HCT116 (cell line): Measurements from ENCODE around the gene SNPH.

ENCODE experiments used
- EZH2 ChIP-seq: fragments of 200-600 bp; sonication (generic); IDR thresholded peaks from 2 replicates; pipeline ENCODE4 v1.6.1; 2017; ENCODE audit warnings: antibody characterized with exemption, mixed run types
- POLR2AphosphoS5 ChIP-seq: IDR thresholded peaks from 2 replicates; pipeline ENCODE4 v1.6.1; 2011; ENCODE audit warnings: mild to moderate bottlenecking, low read depth, low read length, moderate library complexity
- RAD21 ChIP-seq: IDR thresholded peaks from 2 replicates; pipeline ENCODE4 v1.6.1; 2012; ENCODE audit warnings: low read depth, mild to moderate bottlenecking
- SIN3A ChIP-seq: IDR thresholded peaks from 2 replicates; pipeline ENCODE4 v1.6.1; 2012; ENCODE audit warnings: low read depth
- SRF ChIP-seq: IDR thresholded peaks from 2 replicates; pipeline ENCODE4 v1.6.1; 2012; ENCODE audit warnings: low read depth
- TF ChIP-seq, protein P1 (sequence below), 3 experiments: fragments of 200-600 bp in 1 of 3; sonication (generic) in 1 of 3; IDR thresholded peaks in 2 of 3; conservative IDR thresholded peaks in 1 of 3; 2 replicates each; pipeline ENCODE4 v1.5.1; 2012 to 2017; ENCODE audit warnings: low read depth in 2 of 3, low read length in 2 of 3, antibody characterized with exemption in 1 of 3, borderline replicate concordance in 1 of 3, control low read depth in 1 of 3, mild to moderate bottlenecking in 1 of 3, mixed read lengths in 1 of 3, mixed run types in 1 of 3, moderate library complexity in 1 of 3; ENCODE audit not compliant: insufficient read depth in 1 of 3
- TF ChIP-seq, protein P2 (sequence below): IDR thresholded peaks from 2 replicates; pipeline ENCODE4 v1.6.1; 2012

DNA sequence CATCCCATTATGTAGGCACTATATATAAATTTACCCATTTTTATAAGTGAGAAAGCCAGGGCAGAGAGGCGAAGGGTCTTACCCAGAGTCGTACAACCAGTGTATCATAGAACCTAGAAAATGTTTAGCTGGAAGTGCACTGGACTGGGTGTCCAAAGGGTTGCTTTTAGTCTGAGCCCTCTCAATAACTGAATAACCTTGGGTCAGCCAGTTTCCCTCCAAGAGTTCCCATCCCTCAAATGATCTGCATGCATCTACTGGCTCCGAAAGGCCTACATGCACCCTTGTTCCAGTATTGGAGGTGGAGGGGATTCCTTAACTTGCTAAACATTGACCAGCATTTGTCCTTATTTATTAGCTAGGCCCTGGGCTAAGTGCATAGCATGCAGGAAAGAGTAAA lies 3.8 kb downstream of the SNPH start:
- TF ChIP-seq, protein P1, sequence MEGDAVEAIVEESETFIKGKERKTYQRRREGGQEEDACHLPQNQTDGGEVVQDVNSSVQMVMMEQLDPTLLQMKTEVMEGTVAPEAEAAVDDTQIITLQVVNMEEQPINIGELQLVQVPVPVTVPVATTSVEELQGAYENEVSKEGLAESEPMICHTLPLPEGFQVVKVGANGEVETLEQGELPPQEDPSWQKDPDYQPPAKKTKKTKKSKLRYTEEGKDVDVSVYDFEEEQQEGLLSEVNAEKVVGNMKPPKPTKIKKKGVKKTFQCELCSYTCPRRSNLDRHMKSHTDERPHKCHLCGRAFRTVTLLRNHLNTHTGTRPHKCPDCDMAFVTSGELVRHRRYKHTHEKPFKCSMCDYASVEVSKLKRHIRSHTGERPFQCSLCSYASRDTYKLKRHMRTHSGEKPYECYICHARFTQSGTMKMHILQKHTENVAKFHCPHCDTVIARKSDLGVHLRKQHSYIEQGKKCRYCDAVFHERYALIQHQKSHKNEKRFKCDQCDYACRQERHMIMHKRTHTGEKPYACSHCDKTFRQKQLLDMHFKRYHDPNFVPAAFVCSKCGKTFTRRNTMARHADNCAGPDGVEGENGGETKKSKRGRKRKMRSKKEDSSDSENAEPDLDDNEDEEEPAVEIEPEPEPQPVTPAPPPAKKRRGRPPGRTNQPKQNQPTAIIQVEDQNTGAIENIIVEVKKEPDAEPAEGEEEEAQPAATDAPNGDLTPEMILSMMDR (IDR thresholded peaks at IDR 0.05 in 2 of 3, conservative IDR thresholded peaks at IDR 0.05 in 1 of 3; ENCODE audit: borderline replicate concordance in 1 of 3, insufficient read depth in 1 of 3, low read depth in 2 of 3, low read length in 2 of 3), result no peak
- TF ChIP-seq, protein P2, sequence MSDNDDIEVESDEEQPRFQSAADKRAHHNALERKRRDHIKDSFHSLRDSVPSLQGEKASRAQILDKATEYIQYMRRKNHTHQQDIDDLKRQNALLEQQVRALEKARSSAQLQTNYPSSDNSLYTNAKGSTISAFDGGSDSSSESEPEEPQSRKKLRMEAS, result no peak
- no peak for TF ChIP-seq EZH2
- no peak for TF ChIP-seq SRF
- no peak for TF ChIP-seq RAD21
- no peak for TF ChIP-seq POLR2AphosphoS5
- no peak for TF ChIP-seq SIN3A
